ENCODE data around the gene RBM33.

The RBM33 gene

DNA sequence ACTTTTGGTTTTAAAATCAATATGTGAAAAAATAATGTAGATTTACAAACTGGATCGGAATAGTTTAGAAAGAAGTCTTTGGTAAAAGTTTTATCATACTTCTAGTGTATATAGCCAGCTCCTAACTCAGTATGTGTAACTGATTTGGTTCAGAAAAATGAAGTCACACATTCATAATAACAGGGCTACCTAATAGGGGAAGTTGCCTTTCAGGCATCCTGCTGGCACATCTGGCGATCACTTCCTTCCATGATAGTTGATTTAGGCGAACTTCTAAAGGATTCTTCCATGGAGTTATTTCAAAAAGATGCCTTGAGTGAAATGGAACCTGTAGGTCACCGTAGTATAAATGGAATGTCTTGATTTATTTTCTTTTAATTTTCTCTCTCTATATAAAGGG is 98.7 kb downstream of the RBM33 start:
- DNase-seq (ENCODE audit: low read depth): no peak
- H3K4me3 ChIP-seq (ENCODE audit: low read depth, low read length): no peak overlapping the region
- TF ChIP-seq, protein P1, sequence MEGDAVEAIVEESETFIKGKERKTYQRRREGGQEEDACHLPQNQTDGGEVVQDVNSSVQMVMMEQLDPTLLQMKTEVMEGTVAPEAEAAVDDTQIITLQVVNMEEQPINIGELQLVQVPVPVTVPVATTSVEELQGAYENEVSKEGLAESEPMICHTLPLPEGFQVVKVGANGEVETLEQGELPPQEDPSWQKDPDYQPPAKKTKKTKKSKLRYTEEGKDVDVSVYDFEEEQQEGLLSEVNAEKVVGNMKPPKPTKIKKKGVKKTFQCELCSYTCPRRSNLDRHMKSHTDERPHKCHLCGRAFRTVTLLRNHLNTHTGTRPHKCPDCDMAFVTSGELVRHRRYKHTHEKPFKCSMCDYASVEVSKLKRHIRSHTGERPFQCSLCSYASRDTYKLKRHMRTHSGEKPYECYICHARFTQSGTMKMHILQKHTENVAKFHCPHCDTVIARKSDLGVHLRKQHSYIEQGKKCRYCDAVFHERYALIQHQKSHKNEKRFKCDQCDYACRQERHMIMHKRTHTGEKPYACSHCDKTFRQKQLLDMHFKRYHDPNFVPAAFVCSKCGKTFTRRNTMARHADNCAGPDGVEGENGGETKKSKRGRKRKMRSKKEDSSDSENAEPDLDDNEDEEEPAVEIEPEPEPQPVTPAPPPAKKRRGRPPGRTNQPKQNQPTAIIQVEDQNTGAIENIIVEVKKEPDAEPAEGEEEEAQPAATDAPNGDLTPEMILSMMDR (IDR thresholded peaks at IDR 0.05; ENCODE audit: low read depth, low read length, missing control alignments): no peak

- TF ChIP-seq, protein P1 (IDR thresholded peaks at IDR 0.05; ENCODE audit: low read depth, low read length, missing control alignments): no peak
- no peak for DNase-seq (ENCODE audit: low read depth)
Measured at GRCh38 chr7:155744971-155745683, 100.7 kb downstream of the RBM33 start.

GRCh38 chr7:155745737-155746136 is 101.3 kb downstream of the RBM33 start:
- no peak overlapping the region for H3K4me3 ChIP-seq (ENCODE audit: low read depth, low read length)
- TF ChIP-seq, protein P1 (IDR thresholded peaks at IDR 0.05; ENCODE audit: low read depth, low read length, missing control alignments): no peak
- DNase-seq (ENCODE audit: low read depth): no peak

More at GRCh38 chr7:155744971-155745683, 100.7 kb downstream of the RBM33 start:
- no peak overlapping the region for H3K4me3 ChIP-seq (ENCODE audit: low read depth, low read length)

DNA sequence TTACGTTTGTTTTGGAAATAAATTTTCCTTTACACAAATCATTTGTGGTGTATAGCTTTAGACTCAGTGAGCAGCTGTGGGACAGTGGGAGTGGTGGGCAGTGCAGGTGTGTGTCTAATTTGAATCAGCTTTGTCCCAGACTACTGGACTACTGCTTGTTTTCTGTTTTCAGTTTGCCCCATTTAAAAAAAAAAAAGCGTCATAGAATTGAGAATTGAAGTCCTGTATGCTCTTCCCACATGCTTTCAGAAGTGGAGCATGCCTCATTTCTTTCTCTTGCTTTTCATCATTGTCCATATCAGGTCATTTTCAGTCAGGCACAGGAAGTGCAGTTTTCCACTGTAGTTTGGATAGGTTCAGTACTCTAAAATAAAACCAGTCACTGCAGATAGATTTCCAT is 101.7 kb downstream of the RBM33 start:
- DNase-seq (ENCODE audit: low read depth): no peak
- TF ChIP-seq, protein P1 (IDR thresholded peaks at IDR 0.05; ENCODE audit: low read depth, low read length, missing control alignments): no peak
- no peak overlapping the region for H3K4me3 ChIP-seq (ENCODE audit: low read depth, low read length)

GRCh38 chr7:155747209-155747608 is 102.7 kb downstream of the RBM33 start:
- DNase-seq (ENCODE audit: low read depth): no peak
- TF ChIP-seq, protein P1 (IDR thresholded peaks at IDR 0.05; ENCODE audit: low read depth, low read length, missing control alignments): no peak
- no peak overlapping the region for H3K4me3 ChIP-seq (ENCODE audit: low read depth, low read length)

DNA sequence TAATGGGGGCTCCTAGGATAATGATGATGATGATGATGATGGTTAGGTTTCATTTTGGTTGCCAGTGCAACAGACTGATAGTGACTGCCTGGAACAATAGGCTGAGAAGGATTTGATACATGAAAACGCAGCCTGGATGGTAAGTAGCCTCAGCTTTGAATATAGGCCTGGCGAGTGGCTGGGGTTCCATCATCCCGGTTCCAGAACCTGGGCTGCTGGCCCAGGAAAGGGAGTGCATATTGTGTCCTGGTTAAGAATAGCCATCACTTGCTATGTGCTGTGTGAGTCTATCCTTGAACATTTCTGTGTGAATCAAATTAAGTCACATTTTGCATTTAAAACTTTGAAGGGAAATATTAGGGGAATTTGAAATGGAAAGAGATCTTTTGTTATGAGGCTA is 105.1 kb downstream of the RBM33 start:
- TF ChIP-seq, protein P1 (IDR thresholded peaks at IDR 0.05; ENCODE audit: low read depth, low read length, missing control alignments): no peak
- H3K4me3 ChIP-seq (ENCODE audit: low read depth, low read length): no peak overlapping the region
- DNase-seq (ENCODE audit: low read depth): no peak

Data from GM12864 (cell line).